Neural cell (in vitro differentiated cells): ENCODE data around the gene OBSCN. TPM values are rescaled to one million over a fixed set of nuclear protein-coding genes. Genes with fewer than 3 reads are reported as not detected.

ENCODE experiments used
- H2AFZ ChIP-seq: fragments of 200-600, 300-800 bp; sonication (generic), shearing (Covaris generic); 2 replicates; pipeline ENCODE4 v1.6.0; 2014; ENCODE audit warnings: low read depth, mild to moderate bottlenecking, antibody characterized with exemption, low read length, moderate library complexity
- H3F3A ChIP-seq: fragments of 200-600 bp; shearing (Covaris generic); 2 replicates; pipeline ENCODE4 v1.6.1; 2016; ENCODE audit warnings: mild to moderate bottlenecking, moderate library complexity, mixed read lengths, antibody characterized with exemption, low read length; ENCODE audit not compliant: insufficient read depth, poor library complexity, severe bottlenecking
- H3K27ac ChIP-seq: fragments of 200-600, 300-800 bp; sonication (generic), shearing (Covaris generic); 2 replicates; pipeline ENCODE4 v1.5.1; 2014; ENCODE audit warnings: mild to moderate bottlenecking, low read length, moderate library complexity
- H3K27me3 ChIP-seq: fragments of 300-800, 200-600 bp; sonication (generic), shearing (Covaris generic); 2 replicates; pipeline ENCODE4 v1.6.0; 2014; ENCODE audit warnings: mild to moderate bottlenecking, low read depth, low read length, moderate library complexity; ENCODE audit not compliant: insufficient read depth
- H3K36me3 ChIP-seq: fragments of 300-800, 200-600 bp; sonication (generic), shearing (Covaris generic); 2 replicates; pipeline ENCODE4 v1.5.1; 2014; ENCODE audit warnings: mild to moderate bottlenecking, antibody characterized with exemption, low read length, moderate library complexity; ENCODE audit not compliant: insufficient read depth
- H3K4me2 ChIP-seq: fragments of 300-800, 200-600 bp; sonication (generic), shearing (Covaris generic); 2 replicates; pipeline ENCODE4 v1.6.0; 2014; ENCODE audit warnings: mild to moderate bottlenecking, low read length
- H3K4me3 ChIP-seq: fragments of 300-800, 200-600 bp; sonication (generic), shearing (Covaris generic); 2 replicates; pipeline ENCODE4 v1.5.1; 2014; ENCODE audit warnings: mild to moderate bottlenecking, low read length, moderate library complexity
- H3K79me2 ChIP-seq: fragments of 200-600 bp; shearing (Covaris generic); replicated peaks from 2 replicates; pipeline ENCODE4 v1.6.0; 2014; ENCODE audit warnings: mild to moderate bottlenecking, low read length, moderate library complexity; ENCODE audit not compliant: insufficient read depth
- H3K9ac ChIP-seq: fragments of 300-800, 200-600 bp; sonication (generic), shearing (Covaris generic); 2 replicates; pipeline ENCODE4 v1.6.1; 2016; ENCODE audit warnings: mild to moderate bottlenecking, low read length, mixed read lengths
- H3K9me2 ChIP-seq: fragments of 200-600 bp; shearing (Covaris generic); 2 replicates; pipeline ENCODE4 v1.6.1; 2016; ENCODE audit warnings: mild to moderate bottlenecking, low read length, mixed read lengths; ENCODE audit not compliant: insufficient read depth
- H3K9me3 ChIP-seq: fragments of 200-600, 300-800 bp; sonication (generic), shearing (Covaris generic); 2 replicates; pipeline ENCODE4 v1.6.1; 2016; ENCODE audit warnings: mild to moderate bottlenecking, mixed run types, low read length, moderate library complexity, mixed read lengths
- H4K20me1 ChIP-seq: fragments of 200-600 bp; shearing (Covaris generic); 2 replicates; pipeline ENCODE4 v1.6.1; 2016; ENCODE audit warnings: mild to moderate bottlenecking, mixed run types; ENCODE audit not compliant: insufficient read depth
- EP300 ChIP-seq: fragments of 450-650 bp; conservative IDR thresholded peaks from 2 replicates; pipeline ENCODE4 v1.6.1; 2014; ENCODE audit warnings: antibody characterized with exemption, mild to moderate bottlenecking, moderate library complexity; ENCODE audit not compliant: poor library complexity, severe bottlenecking
- EZH2 ChIP-seq: fragments of 200-600, 300-800 bp; shearing (Covaris generic), sonication (generic); IDR thresholded peaks from 2 replicates; pipeline ENCODE4 v1.6.1; 2014; ENCODE audit warnings: antibody characterized with exemption, low read length, borderline replicate concordance, mild to moderate bottlenecking; ENCODE audit not compliant: insufficient read depth, poor library complexity, severe bottlenecking
- MXI1 ChIP-seq: fragments of 450-650 bp; conservative IDR thresholded peaks from 2 replicates; pipeline ENCODE4 v1.6.1; 2014; ENCODE audit warnings: antibody characterized with exemption, mild to moderate bottlenecking; ENCODE audit not compliant: poor library complexity, severe bottlenecking
- POLR2AphosphoS5 ChIP-seq: IDR thresholded peaks from 2 replicates; pipeline ENCODE4 v1.6.1; 2012
- RAD21 ChIP-seq: fragments of 450-650 bp; conservative IDR thresholded peaks from 2 replicates; pipeline ENCODE4 v1.6.1; 2014; ENCODE audit warnings: antibody characterized with exemption, mild to moderate bottlenecking, moderate library complexity
- REST ChIP-seq: IDR thresholded peaks from 2 replicates; pipeline ENCODE4 v1.6.1; 2012; ENCODE audit warnings: borderline replicate concordance
- SMC3 ChIP-seq: fragments of 450-650 bp; conservative IDR thresholded peaks from 2 replicates; pipeline ENCODE4 v1.6.1; 2014; ENCODE audit warnings: antibody characterized with exemption, mild to moderate bottlenecking, moderate library complexity; ENCODE audit not compliant: poor library complexity
- TAF1 ChIP-seq: IDR thresholded peaks from 2 replicates; pipeline ENCODE4 v1.6.1; 2012; ENCODE audit warnings: low read depth
- polyA plus RNA-seq: library from polyadenylated mRNA; depleted of rRNA; stranded (reverse); fragments of >200 nt; gene quantifications from 2 replicates; pipeline ENCODE4 v1.2.3, GENCODE V29; 2014
- TF ChIP-seq, protein P1 (sequence below): fragments of 450-650 bp; IDR thresholded peaks from 2 replicates; pipeline ENCODE4 v1.5.1; 2014; ENCODE audit warnings: antibody characterized with exemption, mild to moderate bottlenecking, moderate library complexity; ENCODE audit not compliant: poor library complexity, severe bottlenecking

Gene OBSCN
- polyA plus RNA-seq, 1 donor from 2014 or later: 7.2 TPM

GRCh38 chr1:228344631-228345072, 136.8 kb downstream of the OBSCN start:
- no peaks in the 10 kb centered on the region for H3K27me3 ChIP-seq
- H4K20me1 ChIP-seq: no peaks in the 10 kb centered on the region
- H3K36me3 ChIP-seq: no peaks in the 10 kb centered on the region
- H3K9me2 ChIP-seq: no peaks in the 10 kb centered on the region
- no peak overlapping the region for H3K4me2 ChIP-seq
- H2AFZ ChIP-seq: no peak overlapping the region
- H3K4me3 ChIP-seq: no peak overlapping the region
- H3K27ac ChIP-seq: no peak overlapping the region
- H3K79me2 ChIP-seq: no peaks in the 10 kb centered on the region
- H3F3A ChIP-seq: no peaks in the 10 kb centered on the region
- no peaks in the 10 kb centered on the region for H3K9me3 ChIP-seq
- no peak for TF ChIP-seq EP300
- no peak for TF ChIP-seq RAD21
- TF ChIP-seq EZH2: no peak
- TF ChIP-seq, protein P1, sequence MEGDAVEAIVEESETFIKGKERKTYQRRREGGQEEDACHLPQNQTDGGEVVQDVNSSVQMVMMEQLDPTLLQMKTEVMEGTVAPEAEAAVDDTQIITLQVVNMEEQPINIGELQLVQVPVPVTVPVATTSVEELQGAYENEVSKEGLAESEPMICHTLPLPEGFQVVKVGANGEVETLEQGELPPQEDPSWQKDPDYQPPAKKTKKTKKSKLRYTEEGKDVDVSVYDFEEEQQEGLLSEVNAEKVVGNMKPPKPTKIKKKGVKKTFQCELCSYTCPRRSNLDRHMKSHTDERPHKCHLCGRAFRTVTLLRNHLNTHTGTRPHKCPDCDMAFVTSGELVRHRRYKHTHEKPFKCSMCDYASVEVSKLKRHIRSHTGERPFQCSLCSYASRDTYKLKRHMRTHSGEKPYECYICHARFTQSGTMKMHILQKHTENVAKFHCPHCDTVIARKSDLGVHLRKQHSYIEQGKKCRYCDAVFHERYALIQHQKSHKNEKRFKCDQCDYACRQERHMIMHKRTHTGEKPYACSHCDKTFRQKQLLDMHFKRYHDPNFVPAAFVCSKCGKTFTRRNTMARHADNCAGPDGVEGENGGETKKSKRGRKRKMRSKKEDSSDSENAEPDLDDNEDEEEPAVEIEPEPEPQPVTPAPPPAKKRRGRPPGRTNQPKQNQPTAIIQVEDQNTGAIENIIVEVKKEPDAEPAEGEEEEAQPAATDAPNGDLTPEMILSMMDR: no peak
- no peak overlapping the region for H3K9ac ChIP-seq

- no peak overlapping the region for H2AFZ ChIP-seq
- H3K4me3 ChIP-seq: no peak overlapping the region
- no peak overlapping the region for H3K27ac ChIP-seq
- H4K20me1 ChIP-seq: no peaks in the 10 kb centered on the region
- no peak overlapping the region for H3K4me2 ChIP-seq
- no peaks in the 10 kb centered on the region for H3F3A ChIP-seq
- H3K9ac ChIP-seq: no peak overlapping the region
- H3K79me2 ChIP-seq: no peaks in the 10 kb centered on the region
- no peaks in the 10 kb centered on the region for H3K36me3 ChIP-seq
- H3K9me2 ChIP-seq: no peaks in the 10 kb centered on the region
- H3K9me3 ChIP-seq: no peaks in the 10 kb centered on the region
- TF ChIP-seq REST (no peak), RAD21 (no peak), EP300 (no peak), POLR2AphosphoS5 (no peak), MXI1 (no peak), TAF1 (no peak), SMC3 (no peak), EZH2 (no peak)
- TF ChIP-seq, protein P1: no peak
- no peaks in the 10 kb centered on the region for H3K27me3 ChIP-seq
Observed at GRCh38 chr1:228345201-228345930, 137.5 kb downstream of the OBSCN start.
